Neural cell (in vitro differentiated cells): Measurements from ENCODE around the gene WASF3.

Experiments used
- EZH2 ChIP-seq: fragments of 200-600, 300-800 bp; shearing (Covaris generic), sonication (generic); IDR thresholded peaks from 2 replicates; pipeline ENCODE4 v1.6.1; 2014; ENCODE audit warnings: antibody characterized with exemption, low read length, borderline replicate concordance, mild to moderate bottlenecking; ENCODE audit not compliant: insufficient read depth, poor library complexity, severe bottlenecking
- RAD21 ChIP-seq: fragments of 450-650 bp; conservative IDR thresholded peaks from 2 replicates; pipeline ENCODE4 v1.6.1; 2014; ENCODE audit warnings: antibody characterized with exemption, mild to moderate bottlenecking, moderate library complexity
- TF ChIP-seq, protein P1 (sequence below): fragments of 450-650 bp; IDR thresholded peaks from 2 replicates; pipeline ENCODE4 v1.5.1; 2014; ENCODE audit warnings: antibody characterized with exemption, mild to moderate bottlenecking, moderate library complexity; ENCODE audit not compliant: poor library complexity, severe bottlenecking

DNA sequence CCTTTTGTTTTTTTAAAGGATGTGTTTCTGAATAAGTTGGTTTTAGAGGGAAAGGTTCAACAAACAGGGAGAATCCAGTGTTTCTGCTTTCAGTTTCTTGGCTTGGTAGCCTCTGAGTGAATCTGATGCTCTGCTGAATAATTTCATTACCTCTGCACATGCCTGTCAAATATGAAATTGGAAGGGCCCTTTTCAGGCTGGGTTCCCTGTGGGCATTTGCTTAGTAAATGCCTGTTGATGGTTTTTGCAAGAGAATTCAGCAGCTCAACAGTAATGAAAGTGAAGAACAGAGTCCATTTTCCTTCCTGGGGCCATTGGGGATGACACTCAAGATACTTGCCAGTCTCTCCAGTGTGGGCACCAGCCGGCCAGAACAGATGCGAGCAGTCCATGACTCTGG, 128.8 kb downstream of the WASF3 start:
- TF ChIP-seq, protein P1, sequence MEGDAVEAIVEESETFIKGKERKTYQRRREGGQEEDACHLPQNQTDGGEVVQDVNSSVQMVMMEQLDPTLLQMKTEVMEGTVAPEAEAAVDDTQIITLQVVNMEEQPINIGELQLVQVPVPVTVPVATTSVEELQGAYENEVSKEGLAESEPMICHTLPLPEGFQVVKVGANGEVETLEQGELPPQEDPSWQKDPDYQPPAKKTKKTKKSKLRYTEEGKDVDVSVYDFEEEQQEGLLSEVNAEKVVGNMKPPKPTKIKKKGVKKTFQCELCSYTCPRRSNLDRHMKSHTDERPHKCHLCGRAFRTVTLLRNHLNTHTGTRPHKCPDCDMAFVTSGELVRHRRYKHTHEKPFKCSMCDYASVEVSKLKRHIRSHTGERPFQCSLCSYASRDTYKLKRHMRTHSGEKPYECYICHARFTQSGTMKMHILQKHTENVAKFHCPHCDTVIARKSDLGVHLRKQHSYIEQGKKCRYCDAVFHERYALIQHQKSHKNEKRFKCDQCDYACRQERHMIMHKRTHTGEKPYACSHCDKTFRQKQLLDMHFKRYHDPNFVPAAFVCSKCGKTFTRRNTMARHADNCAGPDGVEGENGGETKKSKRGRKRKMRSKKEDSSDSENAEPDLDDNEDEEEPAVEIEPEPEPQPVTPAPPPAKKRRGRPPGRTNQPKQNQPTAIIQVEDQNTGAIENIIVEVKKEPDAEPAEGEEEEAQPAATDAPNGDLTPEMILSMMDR: no peak
- TF ChIP-seq RAD21 (no peak), EZH2 (no peak)
